ENCODE data around the gene GRID1. TPM values are rescaled to one million over a fixed set of nuclear protein-coding genes. Genes with fewer than 3 reads are reported as not detected.

GRID1 gene
- total RNA-seq, 2 donors from 2014 or later, result 0.37 to 0.67 TPM

GRCh38 chr10:86051586-86051985, 315.0 kb downstream of the GRID1 start:
- no peaks in the 10 kb centered on the region for H3K27me3 ChIP-seq
- TF ChIP-seq, protein P1, sequence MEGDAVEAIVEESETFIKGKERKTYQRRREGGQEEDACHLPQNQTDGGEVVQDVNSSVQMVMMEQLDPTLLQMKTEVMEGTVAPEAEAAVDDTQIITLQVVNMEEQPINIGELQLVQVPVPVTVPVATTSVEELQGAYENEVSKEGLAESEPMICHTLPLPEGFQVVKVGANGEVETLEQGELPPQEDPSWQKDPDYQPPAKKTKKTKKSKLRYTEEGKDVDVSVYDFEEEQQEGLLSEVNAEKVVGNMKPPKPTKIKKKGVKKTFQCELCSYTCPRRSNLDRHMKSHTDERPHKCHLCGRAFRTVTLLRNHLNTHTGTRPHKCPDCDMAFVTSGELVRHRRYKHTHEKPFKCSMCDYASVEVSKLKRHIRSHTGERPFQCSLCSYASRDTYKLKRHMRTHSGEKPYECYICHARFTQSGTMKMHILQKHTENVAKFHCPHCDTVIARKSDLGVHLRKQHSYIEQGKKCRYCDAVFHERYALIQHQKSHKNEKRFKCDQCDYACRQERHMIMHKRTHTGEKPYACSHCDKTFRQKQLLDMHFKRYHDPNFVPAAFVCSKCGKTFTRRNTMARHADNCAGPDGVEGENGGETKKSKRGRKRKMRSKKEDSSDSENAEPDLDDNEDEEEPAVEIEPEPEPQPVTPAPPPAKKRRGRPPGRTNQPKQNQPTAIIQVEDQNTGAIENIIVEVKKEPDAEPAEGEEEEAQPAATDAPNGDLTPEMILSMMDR (IDR thresholded peaks at IDR 0.05), result no peak
- H3K36me3 ChIP-seq, result no peaks in the 10 kb centered on the region
- DNase-seq (ENCODE audit: low spot score), result no peak
- H3K4me1 ChIP-seq, result no peaks in the 10 kb centered on the region
- peaks cover 0 to 5% of the 10 kb centered on the region in 2 donors for H3K9me3 ChIP-seq
- no peak overlapping the region for H3K4me3 ChIP-seq
- H3K27ac ChIP-seq, result no peak overlapping the region

- no peak for DNase-seq (ENCODE audit: low spot score)
- no peaks in the 10 kb centered on the region for H3K27me3 ChIP-seq
- H3K4me3 ChIP-seq, result no peak overlapping the region
- H3K4me1 ChIP-seq, result no peaks in the 10 kb centered on the region
- no peaks in the 10 kb centered on the region for H3K36me3 ChIP-seq
- no peak overlapping the region for H3K27ac ChIP-seq
- peaks cover 0 to 5% of the 10 kb centered on the region in 2 donors for H3K9me3 ChIP-seq
- TF ChIP-seq, protein P1 (IDR thresholded peaks at IDR 0.05), result no peak
Observed at GRCh38 chr10:86049442-86049841, 317.2 kb downstream of the GRID1 start.

DNA sequence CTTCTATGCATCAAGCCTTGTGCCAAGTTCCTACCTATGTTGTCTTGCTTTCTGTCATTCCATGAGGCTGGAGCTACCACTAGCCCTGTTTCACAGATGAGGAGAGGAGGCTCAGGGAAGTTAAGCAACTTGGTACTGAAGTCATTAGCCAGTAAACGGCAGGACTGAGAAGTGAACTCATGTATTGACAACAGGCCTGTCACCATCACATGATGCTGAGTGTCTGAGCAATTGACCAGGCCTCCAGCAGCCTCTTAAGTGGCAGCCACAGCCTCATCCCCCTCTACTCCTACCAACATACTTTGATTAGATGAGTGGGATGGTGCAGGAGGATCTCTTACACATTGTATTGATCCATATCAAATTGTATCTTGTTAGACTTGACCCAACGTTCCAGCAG, 317.6 kb downstream of the GRID1 start:
- TF ChIP-seq, protein P1 (IDR thresholded peaks at IDR 0.05), result no peak
- Histone ChIP-seq H3K27ac (no peak overlapping the region), H3K4me1 (no peaks in the 10 kb centered on the region), H3K4me3 (no peak overlapping the region), H3K36me3 (no peaks in the 10 kb centered on the region), H3K27me3 (no peaks in the 10 kb centered on the region), H3K9me3 (peaks cover 0 to 5% of the 10 kb centered on the region in 2 donors)
- no peak for DNase-seq (ENCODE audit: low spot score)

- Histone ChIP-seq H3K4me1 (no peaks in the 10 kb centered on the region), H3K27me3 (no peaks in the 10 kb centered on the region)
- no peak for DNase-seq (ENCODE audit: low spot score)
Observed at GRCh38 chr10:86048571-86048970, 318.0 kb downstream of the GRID1 start.

DNA sequence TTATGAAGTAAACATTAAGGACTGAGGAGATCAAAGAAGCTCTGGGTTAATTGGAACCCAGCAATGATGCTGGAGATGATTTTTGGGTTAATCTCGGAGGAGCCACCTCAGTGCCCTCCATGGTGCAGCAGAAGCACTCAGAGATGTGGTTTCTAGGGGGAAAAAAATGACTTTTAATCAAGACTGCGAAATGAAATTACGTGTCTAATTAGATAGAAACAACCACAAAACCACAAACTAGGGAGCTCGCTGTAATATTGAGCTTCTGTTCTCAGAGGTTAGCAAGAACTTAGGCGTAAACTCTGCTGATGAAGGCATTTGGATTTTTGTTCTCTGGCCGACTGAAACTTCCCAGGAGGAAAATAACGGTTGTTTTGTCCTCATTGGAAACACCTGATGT, 319.0 kb downstream of the GRID1 start:
- Histone ChIP-seq H3K27ac (no peak overlapping the region), H3K4me3 (no peak overlapping the region), H3K36me3 (no peaks in the 10 kb centered on the region), H3K9me3 (peaks cover 0 to 5% of the 10 kb centered on the region in 2 donors), H3K27me3 (no peaks in the 10 kb centered on the region), H3K4me1 (no peaks in the 10 kb centered on the region)
- no peak for DNase-seq (ENCODE audit: low spot score)
- TF ChIP-seq, protein P1 (IDR thresholded peaks at IDR 0.05), result no peak

More at GRCh38 chr10:86048571-86048970, 318.0 kb downstream of the GRID1 start:
- Histone ChIP-seq H3K36me3 (no peaks in the 10 kb centered on the region), H3K27ac (no peak overlapping the region), H3K9me3 (peaks cover 0 to 5% of the 10 kb centered on the region in 2 donors), H3K4me3 (no peak overlapping the region)
- TF ChIP-seq, protein P1 (IDR thresholded peaks at IDR 0.05), result no peak

GRCh38 chr10:86046845-86047460, 319.6 kb downstream of the GRID1 start:
- H3K4me1 ChIP-seq, result no peaks in the 10 kb centered on the region
- H3K9me3 ChIP-seq, result peaks cover 0 to 5% of the 10 kb centered on the region in 2 donors
- H3K4me3 ChIP-seq, result no peak overlapping the region
- no peaks in the 10 kb centered on the region for H3K27me3 ChIP-seq
- TF ChIP-seq, protein P1 (IDR thresholded peaks at IDR 0.05), result no peak
- H3K27ac ChIP-seq, result no peak overlapping the region
- no peaks in the 10 kb centered on the region for H3K36me3 ChIP-seq
- no peak for DNase-seq (ENCODE audit: low spot score)
